ENCODE data around the gene NKRF.

The NKRF gene

GRCh38 chrX:119605464-119606279 lies 552 bp downstream of the NKRF start:
- no peak for FAIRE-seq

GRCh38 chrX:119604766-119605463 lies 1.3 kb downstream of the NKRF start:
- FAIRE-seq: no peak

- FAIRE-seq: no peak
Measured at GRCh38 chrX:119602701-119603255, 3.4 kb downstream of the NKRF start.

- no peak for FAIRE-seq
Measured at GRCh38 chrX:119589810-119590209, 16.4 kb downstream of the NKRF start.

GRCh38 chrX:119583431-119584059 lies 22.7 kb downstream of the NKRF start:
- no peak for FAIRE-seq

- FAIRE-seq: no peak
Measured at GRCh38 chrX:119579414-119579813, 26.8 kb downstream of the NKRF start.

- FAIRE-seq: no peak
Measured at GRCh38 chrX:119574394-119575266, 31.6 kb downstream of the NKRF start, which contains the start of gene UBE2A. Gene UBE2A, plus strand, starts transcription at chrX:119574563. Its CDS starts 149 bp downstream, at chrX:119574712.

GRCh38 chrX:119573840-119574393 lies 32.3 kb downstream of the NKRF start:
- no peak for FAIRE-seq

GRCh38 chrX:119573222-119573621 lies 33.0 kb downstream of the NKRF start:
- FAIRE-seq: no peak

GRCh38 chrX:119570351-119570835 lies 35.8 kb downstream of the NKRF start:
- FAIRE-seq: no peak

GRCh38 chrX:119565107-119565663 lies 41.0 kb downstream of the NKRF start, which contains the start of gene STEEP1:
Gene STEEP1, minus strand, starts transcription at chrX:119565409. Its CDS starts 54 bp downstream, at chrX:119565355.
- FAIRE-seq: peak; percentile 62

GRCh38 chrX:119552508-119552907 lies 53.7 kb downstream of the NKRF start:
- no peak for FAIRE-seq

GRCh38 chrX:119549327-119550016 lies 56.8 kb downstream of the NKRF start:
- FAIRE-seq: no peak

- no peak for FAIRE-seq
Measured at GRCh38 chrX:119541188-119541587, 65.0 kb downstream of the NKRF start.

- FAIRE-seq: no peak
Measured at GRCh38 chrX:119539872-119540271, 66.4 kb downstream of the NKRF start.
